ENCODE measurements around the gene ZNF552. TPM values are rescaled to one million over a fixed set of nuclear protein-coding genes. Genes with fewer than 3 reads are reported as not detected.

The ZNF552 gene
- total and polyA plus RNA-seq, 2 of the 13 experiments (the other 11 are each of a cell fraction or from before 2014, with no cell fraction given), result 8.1 to 16.6 TPM

DNA sequence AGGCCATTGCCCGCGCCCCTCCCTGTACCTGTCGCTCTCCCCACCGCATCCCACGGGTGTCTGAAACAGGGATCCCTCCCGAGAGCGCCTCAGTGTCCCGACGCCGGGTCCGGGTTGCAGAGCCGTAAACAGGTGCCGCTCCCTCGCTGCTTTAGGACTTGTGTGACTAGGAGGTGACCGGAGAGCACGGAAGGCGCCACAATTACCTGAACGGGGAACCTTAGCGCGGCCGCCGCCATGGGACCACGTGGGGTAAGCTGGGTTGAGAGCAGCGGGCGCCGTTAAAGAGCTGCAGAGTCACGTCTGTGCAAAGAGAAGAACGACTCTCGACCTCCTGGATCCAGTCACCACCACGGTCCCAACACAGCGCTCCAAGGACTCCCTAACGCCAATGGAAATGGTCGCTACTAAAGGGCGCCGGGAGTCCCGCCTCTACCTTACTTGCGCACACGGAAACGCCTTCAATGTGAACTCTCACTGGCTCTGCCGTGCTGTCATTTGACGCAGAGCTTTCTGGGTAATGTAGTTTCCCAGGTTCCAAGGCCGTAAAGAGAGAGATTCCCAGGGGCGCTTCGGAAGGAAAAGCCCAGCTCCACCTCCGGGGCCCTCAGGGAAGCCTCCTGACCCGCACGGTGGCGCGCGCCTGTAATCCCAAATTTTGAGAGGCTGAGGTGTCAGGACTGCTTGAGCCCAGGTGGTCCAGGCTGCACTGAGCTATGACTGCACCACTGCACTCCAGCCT, at the start of gene ZNF552 (continued):
- TF ChIP-seq ZBTB25 (CRISPR knock-in tag; IDR thresholded peaks at IDR 0.05), result peak; percentile 53
- no peak for TF ChIP-seq GPN1 (CRISPR knock-in tag; IDR thresholded peaks at IDR 0.05; ENCODE audit: borderline replicate concordance)
- TF ChIP-seq ZNF282 (IDR thresholded peaks at IDR 0.05; ENCODE audit: partially characterized antibody), result no peak
- TF ChIP-seq ZNF776 (CRISPR knock-in tag; IDR thresholded peaks at IDR 0.05), result no peak
- TF ChIP-seq HIC2 (CRISPR knock-in tag; IDR thresholded peaks at IDR 0.05; ENCODE audit: low read depth), result peak; percentile 21; the same call in 1 of the 2 replicates
- TF ChIP-seq SMYD3 (CRISPR knock-in tag; IDR thresholded peaks at IDR 0.05), result no peak
- TF ChIP-seq SRF (IDR thresholded peaks at IDR 0.05; ENCODE audit: low read depth, low read length), result 0 out of 2 replicates have a peak, but pooled peaks have one; percentile 49
- TF ChIP-seq TCF12 (IDR thresholded peaks at IDR 0.05), result no peak
- TF ChIP-seq TCF12 (CRISPR knock-in tag; IDR thresholded peaks at IDR 0.05), result no peak
- TF ChIP-seq ZNF670 (CRISPR knock-in tag; IDR thresholded peaks at IDR 0.05; ENCODE audit: borderline replicate concordance), result 0 out of 2 replicates have a peak, but pooled peaks have one; percentile 15
- peak; percentile 36; the same call in 1 of the 2 replicates for TF ChIP-seq MIER3 (CRISPR knock-in tag; IDR thresholded peaks at IDR 0.05; ENCODE audit: borderline replicate concordance)
- no peak for TF ChIP-seq CENPX (CRISPR knock-in tag; IDR thresholded peaks at IDR 0.05)
- TF ChIP-seq GMEB1 (CRISPR knock-in tag; IDR thresholded peaks at IDR 0.05; ENCODE audit: borderline replicate concordance), result peak; percentile 90
- peak; percentile 13; the same call in 1 of the 2 replicates for TF ChIP-seq ZNF232 (CRISPR knock-in tag; IDR thresholded peaks at IDR 0.05; ENCODE audit: borderline replicate concordance)
- 0 out of 2 replicates have a peak, but pooled peaks have one; percentile 18 for TF ChIP-seq PRDM15 (CRISPR knock-in tag; IDR thresholded peaks at IDR 0.05)
- TF ChIP-seq SP5 (CRISPR knock-in tag; IDR thresholded peaks at IDR 0.05; ENCODE audit: borderline replicate concordance, low read depth), result no peak
- no peak for TF ChIP-seq ZNF12 (CRISPR knock-in tag; IDR thresholded peaks at IDR 0.05)
- TF ChIP-seq, protein P1, sequence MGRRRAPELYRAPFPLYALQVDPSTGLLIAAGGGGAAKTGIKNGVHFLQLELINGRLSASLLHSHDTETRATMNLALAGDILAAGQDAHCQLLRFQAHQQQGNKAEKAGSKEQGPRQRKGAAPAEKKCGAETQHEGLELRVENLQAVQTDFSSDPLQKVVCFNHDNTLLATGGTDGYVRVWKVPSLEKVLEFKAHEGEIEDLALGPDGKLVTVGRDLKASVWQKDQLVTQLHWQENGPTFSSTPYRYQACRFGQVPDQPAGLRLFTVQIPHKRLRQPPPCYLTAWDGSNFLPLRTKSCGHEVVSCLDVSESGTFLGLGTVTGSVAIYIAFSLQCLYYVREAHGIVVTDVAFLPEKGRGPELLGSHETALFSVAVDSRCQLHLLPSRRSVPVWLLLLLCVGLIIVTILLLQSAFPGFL (CRISPR knock-in tag; IDR thresholded peaks at IDR 0.05), result no peak
- no peak for TF ChIP-seq FOXA1 (IDR thresholded peaks at IDR 0.05)
- TF ChIP-seq FOXA1 (CRISPR knock-in tag; IDR thresholded peaks at IDR 0.05), result no peak
- no peak for TF ChIP-seq ZNF552 (CRISPR knock-in tag; IDR thresholded peaks at IDR 0.05; ENCODE audit: borderline replicate concordance)
